OCI-LY1 (cell line): ENCODE results near the gene CBLL1.

ENCODE experiments used
- EZH2 ChIP-seq: fragments of 200-600 bp; sonication (generic), shearing (Covaris generic); IDR thresholded peaks from 2 replicates; pipeline ENCODE4 v1.8.0; 2017; ENCODE audit warnings: borderline replicate concordance, mixed run types, mild to moderate bottlenecking, antibody characterized with exemption, low read length, moderate library complexity, mixed read lengths
- TF ChIP-seq, protein P1 (sequence below): fragments of 200-600 bp; sonication (generic), shearing (Covaris generic); IDR thresholded peaks from 2 replicates; pipeline ENCODE4 v1.5.1; 2017; ENCODE audit warnings: mild to moderate bottlenecking, antibody characterized with exemption, low read length, moderate library complexity, mixed read lengths

DNA sequence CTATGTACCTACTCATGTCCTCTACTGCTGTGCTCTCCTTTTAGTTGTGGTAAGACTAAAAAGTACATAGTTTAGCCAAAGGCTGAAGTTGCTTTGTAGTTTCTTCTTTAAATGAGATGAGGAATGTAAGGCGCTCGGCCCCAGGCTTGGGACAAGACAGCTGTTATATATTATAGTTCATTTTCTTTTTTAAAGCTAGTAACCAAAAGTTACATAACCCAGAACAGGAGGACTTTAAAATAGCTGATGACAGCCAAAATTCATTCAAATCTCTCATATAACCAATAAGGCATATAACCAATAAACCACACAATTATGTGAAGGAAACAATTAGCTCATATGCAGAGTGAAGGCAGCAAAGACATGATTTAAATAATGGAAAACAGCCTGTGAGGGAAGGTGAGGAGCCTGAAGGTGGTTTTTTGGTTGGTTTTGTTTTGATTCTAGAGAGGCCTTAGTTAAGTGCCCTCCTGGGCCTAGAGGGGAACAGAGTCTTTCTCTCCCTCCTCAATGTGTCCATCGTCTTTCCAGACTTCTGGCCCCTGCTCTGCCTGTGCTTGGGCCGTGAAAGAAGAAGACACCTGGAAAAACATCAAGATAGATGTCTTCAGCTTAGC, 47.5 kb upstream of the CBLL1 start:
- TF ChIP-seq, protein P1, sequence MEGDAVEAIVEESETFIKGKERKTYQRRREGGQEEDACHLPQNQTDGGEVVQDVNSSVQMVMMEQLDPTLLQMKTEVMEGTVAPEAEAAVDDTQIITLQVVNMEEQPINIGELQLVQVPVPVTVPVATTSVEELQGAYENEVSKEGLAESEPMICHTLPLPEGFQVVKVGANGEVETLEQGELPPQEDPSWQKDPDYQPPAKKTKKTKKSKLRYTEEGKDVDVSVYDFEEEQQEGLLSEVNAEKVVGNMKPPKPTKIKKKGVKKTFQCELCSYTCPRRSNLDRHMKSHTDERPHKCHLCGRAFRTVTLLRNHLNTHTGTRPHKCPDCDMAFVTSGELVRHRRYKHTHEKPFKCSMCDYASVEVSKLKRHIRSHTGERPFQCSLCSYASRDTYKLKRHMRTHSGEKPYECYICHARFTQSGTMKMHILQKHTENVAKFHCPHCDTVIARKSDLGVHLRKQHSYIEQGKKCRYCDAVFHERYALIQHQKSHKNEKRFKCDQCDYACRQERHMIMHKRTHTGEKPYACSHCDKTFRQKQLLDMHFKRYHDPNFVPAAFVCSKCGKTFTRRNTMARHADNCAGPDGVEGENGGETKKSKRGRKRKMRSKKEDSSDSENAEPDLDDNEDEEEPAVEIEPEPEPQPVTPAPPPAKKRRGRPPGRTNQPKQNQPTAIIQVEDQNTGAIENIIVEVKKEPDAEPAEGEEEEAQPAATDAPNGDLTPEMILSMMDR: no peak
- TF ChIP-seq EZH2: no peak
